MV-4-11 (cell line): Measurements from ENCODE around the gene AUNIP.
A peak's percentile ranks its signal among the peaks of the same experiment; 100 is the strongest.

Experiments used
- DNase-seq: peaks from one replicate; lab custom pipeline; 2025; lab: John Stamatoyannopoulos, UW

The AUNIP gene

DNA sequence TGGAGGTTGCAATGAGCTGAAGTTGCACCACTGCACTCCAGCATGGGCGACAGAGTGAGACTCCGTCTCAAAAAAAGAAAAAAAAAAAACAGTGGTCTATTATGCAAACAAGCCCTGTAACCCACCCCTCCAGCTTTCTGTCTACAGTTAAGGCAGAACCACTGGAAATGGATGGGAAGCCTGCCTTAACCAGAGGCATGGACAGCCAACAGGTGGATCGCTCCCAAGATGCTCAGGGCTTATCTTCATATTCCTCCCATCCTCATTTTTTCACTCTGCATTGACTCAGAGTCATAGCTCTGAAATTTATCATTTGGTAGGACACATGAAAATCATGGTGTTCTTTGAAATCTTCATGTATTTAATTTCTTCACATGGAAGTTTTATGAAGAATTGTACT, 30.8 kb downstream of the AUNIP start:
- DNase-seq = no peak

DNA sequence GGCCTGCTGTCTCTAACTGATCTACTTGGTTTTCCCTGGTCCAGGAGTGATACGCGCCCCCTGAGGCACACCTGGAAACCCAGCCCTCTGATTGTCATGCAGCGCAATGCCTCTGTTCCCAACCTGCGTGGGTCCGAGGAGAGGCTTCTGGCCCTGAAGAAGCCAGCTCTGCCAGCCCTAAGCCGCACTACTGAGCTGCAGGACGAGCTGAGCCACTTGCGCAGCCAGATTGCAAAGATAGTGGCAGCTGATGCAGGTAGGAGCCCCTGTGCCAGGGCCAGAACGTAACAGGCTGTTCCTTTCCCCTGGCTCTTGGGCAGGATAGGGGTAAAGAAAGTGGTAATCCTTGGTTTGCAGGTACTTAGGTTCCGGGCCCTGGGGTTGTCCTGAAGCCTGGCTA, 32.7 kb downstream of the AUNIP start:
- no peak for DNase-seq

DNA sequence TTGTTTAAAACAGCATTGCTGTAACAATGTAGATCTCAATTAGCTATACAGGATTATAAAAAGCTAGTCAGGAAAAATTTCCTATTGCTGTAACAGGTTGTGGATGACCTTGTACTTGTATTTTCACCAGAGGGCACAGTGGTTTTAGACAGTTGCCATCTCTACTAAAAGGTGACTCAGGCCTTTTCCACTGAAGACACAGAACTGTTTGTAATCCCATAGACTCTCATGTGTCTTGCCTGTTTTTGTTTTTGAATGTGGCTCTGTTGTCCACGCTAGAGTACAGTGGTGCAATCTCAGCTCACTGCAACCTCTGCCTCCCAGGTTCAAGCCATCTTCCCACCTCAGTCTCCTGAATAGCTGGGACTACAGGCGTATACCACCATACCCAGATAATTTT, 33.7 kb downstream of the AUNIP start:
- DNase-seq = no peak

DNA sequence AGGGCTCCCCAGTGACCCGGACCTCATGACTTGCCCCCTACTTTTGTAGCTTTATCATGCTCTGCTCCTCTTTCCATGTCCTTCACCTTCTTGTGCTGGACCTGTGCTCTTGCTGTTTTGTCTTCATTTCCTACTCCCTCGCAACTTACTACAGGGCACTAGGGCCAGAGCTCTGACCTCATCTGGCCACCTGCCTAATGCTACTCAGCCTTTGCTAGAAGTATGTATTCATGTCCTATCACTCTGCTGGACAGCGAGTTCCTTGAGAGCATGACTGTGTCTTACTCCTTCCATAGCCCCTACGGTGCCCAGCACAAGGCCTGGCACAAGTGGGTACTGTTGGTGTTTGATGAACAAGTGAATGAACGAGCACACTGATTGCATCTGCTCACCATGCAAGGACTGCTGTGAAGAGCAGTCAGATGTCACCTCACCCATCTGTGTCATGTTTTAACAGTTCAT, 37.6 kb downstream of the AUNIP start:
- no peak for DNase-seq

DNA sequence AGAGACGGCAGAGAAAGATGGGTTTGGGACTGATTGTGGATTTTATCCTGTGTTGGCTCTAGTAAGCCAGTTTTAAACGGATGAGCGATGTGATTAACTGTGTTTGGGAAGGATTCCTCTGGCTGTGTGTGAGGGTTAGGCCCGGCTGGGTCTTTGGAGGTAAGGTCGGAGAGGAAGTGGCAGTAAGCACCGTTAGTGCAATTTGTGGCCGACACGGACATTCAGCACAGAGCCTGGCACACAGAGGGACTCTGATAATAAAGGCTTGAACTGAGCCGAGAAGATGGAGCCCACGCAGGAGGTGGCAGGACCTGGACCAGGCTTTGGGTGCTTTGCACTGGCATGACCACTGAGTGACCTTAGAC, 38.2 kb downstream of the AUNIP start:
- no peak for DNase-seq

DNA sequence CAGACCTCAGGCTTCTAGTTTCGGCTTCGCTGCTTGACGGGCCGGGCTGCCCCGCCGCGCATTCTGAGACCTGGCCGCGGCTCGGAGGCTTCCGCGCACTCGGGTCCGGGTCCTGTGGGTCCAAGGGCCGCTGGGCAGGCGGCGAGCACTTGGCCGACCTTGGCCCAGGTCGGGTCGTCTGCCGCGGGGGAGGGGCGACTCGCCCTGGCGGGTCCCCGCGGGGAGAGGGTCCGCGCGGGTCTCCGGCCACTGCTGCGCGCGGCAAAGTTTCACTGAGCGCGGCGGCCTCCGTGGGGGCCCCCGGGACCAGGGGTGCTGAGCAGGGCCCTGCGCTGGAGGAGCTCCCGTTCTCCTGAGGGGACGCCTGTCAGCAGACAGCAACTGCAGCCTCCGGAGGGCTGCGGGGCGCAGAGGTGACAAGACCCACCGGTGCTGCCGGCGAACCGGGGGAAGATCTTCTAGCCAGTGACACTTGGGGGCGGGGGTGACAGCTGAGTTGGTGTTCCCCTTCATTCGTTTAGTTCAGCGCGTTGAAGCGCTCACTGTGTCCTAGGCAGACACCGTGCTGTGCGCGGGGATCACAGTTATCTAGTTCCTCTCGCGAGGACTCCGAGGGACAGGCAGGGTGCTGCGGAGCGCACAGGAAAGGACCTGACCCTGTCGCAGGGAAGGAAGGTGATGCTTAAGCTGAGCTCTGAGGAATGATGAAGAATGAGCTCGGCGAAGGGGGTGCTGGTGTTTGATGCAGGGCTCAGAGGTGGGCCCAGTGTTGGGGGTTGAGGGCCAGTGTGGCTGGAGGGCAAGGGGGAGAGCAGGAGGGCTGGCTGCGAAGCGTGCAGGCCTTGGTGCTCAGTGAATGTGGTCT, 38.8 kb downstream of the AUNIP start:
- DNase-seq = peak; percentile 66

DNA sequence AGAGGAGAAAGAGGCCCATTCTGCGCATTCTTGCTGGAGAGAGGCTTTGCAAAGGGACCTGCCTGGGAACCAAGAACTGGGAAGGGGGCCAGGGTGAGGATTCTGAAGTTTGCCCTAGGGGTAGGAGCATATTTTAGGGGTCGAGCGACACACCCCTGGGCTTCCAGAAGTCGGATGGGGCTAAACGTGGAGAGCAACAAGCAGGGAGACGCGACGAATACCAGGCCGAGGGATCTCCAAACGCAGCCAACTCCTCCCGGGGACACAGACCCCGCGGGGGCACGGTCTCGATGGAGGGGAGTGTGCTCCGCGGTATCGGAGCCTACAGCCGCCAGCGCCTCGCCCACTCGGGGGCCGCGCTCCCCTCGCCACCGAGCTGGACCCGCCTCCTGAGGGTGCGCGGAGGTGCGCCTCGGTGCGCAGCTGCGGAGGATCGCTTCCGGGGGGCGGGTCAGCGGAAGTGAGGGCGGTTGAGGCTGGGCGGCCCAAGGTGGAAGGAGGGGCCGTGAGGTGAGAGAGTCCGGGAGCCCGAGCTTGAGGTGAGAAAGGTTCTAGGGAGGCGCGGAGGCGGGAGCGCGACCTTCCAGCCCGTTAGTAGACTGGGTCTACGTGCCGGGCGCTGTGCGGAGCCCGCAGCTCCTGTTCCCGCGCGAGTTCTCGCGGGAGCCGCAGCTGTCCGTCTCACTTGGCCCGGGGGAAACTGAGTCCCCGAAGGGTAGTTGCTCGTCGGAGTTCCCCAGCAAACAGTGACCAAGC, 39.6 kb downstream of the AUNIP start, which contains the start of gene MTFR1L:
TSS of gene MTFR1L (plus strand) at position 464 of the 756 bp plus-strand sequence. CDS start 3,151 bp downstream, outside the sequence.
- DNase-seq = peak; percentile 57

DNA sequence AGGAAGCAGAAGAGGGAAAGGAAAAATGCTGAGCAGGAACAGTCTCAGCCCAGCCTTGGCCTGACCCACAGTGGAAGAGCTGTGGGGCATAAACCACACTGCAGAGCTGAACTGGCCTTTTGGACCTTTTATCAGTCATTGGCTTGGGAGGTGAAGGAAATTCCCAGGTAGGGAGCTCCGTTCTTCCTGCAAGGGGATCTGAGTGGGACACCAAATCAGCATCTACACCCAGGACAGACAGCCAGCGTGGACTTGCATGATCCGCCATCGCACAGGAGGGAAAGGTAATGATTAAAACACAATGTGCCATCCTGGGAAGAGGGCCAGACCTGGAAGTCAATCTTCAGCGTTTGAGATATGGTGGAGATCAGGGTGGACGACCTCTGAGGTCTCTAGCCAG, 40.7 kb downstream of the AUNIP start:
- no peak for DNase-seq

DNA sequence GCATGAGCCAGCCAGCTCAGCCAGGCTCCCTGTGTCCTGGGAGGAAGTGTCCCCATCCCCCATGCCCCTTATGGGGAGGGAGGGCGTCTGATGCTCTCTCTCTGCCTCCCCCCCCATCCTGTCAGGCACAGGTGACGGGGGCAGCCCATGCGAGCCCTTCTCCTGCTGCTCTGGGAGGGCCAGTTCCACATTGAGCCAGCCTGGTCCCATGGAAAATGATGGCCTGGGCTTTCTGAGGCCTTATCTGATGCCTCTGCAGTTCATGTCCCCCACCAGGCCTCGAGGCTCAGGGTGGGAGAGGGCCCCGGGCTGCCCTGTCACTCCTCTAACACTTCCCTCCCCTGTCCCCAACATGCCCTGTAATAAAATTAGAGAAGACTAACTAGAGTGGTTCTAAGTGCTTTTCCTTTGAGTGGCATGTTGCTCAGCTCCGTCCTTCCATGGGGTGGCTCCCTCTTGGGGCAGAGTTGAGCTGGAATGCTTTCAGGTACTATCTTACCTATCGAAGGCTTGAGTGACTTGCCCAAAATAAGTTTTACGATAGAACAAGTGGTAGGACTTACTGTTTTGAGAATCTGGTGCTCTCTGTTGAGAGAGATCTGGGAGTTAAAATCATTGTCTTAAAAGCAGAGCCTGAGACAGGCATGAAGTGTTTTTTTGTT, 41.3 kb downstream of the AUNIP start:
- DNase-seq = no peak

DNA sequence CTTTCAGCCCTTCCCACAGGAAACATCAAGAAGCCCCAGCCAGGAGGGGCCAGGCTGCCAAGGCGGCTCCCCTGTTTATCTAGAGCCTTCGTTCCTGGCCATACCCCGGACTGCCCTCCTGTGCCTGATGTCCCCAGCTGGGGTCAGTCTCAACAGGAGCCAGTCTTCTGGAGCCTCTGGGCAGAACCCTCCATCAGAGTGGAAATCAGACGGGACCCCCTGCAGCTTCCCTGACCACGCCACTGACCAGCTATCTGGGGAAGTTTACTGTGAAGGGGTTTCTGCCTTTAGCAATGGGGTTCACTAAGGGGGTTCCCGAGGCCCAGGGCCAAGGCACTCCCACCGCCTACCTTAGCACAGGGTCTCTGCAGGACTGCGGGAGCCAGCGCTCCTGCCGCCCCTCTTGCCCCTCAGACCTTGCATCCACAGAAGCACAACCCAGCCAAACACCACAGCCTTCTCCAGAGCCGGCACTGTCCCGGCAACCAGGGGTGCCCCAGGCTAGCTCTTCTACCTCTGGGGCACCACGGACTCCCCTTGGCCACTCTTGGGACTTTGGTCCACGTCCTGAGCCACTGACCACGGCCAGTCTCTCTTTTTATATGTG, 43.0 kb downstream of the AUNIP start:
- DNase-seq = no peak

DNA sequence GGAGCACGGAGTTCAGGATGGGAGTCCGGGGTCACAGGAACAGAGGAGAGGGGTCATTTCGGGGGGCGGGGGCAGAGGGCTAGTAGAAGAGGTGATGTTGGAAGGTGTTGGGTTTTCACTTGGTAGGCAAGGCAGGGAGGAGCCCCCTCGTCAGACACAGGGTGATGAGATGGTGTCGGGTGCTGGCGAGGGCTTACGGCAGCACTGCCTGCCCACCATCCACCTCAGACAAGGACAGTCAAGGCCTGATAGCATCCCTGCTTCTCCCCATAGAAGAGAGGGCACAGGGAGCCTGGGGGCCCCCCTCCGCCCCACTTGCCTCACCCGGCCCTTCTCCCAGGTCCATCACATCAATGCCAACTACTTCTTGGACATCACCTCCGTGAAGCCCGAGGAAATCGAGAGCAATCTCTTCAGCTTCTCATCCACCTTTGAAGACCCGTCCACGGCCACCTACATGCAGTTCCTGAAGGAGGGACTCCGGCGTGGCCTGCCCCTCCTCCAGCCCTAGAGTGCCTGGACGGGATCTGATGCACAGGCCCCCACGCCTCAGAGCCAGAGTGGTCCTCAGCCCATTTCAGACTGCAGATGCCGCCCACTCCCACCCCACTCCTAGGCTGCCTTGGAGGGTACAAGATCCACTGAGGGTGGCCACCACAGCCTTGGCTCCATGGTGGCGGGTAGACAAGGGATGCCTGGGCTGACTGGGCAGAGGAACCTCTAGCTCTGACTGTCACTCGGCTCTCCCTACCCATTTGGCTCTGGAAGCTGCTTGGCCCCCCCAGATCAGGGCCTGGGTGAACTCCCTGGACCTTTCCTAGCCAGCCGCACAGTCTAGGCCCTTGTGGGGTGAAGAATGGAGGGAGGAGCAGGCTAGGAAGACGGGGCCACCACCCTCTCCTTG, 43.8 kb downstream of the AUNIP start:
- DNase-seq = no peak

DNA sequence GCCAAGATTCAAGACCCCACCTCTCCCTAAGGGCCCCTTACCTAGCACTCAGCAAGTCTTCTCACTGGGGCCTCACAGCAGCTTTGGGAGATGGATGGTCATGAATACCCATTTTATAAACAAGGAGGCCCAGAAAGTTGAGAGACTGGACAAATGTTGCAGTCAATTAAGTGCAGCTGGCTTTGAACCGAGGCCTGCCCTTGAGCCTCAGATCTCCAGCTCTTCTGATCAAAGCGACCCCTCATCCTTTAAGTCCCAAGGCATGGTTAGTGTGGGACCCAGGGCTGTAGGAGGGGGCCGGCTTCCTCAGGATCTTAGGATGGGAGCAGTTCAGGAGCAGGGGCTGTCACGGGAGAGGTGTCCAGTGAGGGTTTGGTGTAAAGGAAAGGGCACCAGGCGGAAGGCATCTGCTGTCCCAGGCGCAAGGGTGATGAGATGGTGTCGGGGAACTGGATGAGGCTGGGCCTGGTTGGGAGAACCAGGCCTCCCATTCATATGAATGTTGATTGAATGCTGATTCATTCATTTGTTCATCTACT, 44.6 kb downstream of the AUNIP start:
- DNase-seq = no peak

DNA sequence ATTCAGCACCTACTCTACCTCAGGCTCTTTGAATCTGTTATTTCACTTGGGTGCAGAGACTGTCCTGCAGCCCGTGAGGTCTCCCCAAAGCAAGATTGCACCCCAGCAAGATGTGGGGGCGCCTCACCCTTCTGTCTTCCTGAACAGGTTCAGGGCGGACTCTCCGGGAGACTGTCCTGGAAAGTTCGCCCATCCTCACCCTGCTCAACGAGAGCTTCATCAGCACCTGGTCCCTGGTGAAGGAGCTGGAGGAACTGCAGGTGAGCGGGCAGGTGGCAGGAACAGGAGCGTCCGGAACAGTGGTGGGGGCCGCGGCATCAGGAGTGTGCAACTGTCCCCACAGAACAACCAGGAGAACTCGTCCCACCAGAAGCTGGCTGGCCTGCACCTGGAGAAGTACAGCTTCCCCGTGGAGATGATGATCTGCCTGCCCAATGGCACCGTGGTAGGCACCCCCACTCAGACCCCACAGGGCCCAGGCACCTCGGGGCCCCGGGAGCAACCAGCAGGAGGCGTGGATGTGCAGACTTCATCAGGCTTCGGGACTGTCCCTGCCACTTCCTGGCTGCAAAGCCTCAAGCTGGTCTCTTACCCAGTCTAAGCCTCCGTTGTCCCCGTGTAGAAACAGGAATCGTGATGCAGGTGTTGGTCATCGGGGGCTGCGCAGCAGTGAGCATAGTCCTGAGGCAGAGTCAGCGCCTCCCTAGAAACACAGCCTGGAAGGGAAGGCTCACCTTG, 45.4 kb downstream of the AUNIP start:
- DNase-seq = no peak

DNA sequence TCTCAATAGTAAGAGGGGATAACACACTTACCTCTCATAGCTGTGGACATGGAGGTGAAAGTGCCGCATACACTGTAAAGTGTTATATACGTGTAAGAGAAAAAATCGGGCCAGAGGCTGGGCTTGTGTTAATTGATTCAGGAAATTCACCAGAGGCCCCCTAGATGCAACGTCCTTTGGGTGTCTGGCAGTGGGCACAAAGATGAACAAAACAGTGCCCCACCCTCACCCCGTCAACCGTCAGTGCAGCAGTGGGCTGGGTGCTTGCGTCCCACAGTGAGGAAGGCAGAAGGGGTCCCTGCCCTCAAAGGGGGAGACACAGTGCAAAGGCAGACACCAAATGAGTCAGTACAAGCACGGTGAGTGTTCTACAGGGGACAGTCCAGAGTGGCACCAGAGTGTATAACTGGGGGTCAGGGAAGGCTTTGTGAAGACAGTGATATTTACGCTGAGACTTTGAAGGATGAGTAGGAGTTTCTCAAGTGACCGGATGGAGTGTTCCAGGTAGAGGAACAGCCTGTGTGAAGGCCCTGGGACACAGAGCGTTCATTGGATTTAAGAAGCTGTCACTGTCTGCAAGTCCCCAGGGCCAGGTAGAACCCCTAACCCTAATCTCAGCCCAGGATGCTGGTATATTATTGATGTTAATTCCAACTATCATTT, 46.1 kb downstream of the AUNIP start:
- no peak for DNase-seq

DNA sequence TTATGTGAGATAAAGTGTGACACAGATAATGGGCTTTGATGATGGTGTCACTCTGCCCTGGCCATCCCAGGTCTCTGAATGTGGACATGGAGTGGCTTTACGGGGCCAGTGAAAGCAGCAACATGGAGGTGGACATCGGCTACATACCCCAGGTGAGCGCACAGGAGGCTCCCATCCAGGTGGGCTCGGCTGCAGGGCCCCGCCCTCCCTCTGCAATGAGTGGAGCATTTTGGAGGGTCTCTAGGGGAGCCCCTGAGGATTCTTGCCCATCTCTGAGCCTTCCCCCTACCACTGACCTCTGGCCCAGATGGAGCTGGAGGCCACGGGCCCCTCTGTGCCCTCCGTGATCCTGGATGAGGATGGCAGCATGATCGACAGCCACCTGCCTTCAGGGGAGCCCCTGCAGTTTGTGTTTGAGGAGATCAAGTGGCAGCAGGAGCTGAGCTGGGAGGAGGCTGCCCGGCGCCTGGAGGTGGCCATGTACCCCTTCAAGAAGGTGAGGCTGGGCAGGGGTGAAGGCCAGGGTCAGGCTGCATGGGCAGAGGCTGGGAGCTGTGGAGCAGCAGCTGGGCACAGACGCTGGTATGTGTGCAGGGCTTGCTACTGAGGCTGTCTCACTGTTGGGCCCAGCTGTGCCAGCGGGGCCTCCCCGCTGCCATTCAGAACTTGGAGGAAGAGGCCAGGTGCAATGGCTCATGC, 47.7 kb downstream of the AUNIP start:
- no peak for DNase-seq

DNA sequence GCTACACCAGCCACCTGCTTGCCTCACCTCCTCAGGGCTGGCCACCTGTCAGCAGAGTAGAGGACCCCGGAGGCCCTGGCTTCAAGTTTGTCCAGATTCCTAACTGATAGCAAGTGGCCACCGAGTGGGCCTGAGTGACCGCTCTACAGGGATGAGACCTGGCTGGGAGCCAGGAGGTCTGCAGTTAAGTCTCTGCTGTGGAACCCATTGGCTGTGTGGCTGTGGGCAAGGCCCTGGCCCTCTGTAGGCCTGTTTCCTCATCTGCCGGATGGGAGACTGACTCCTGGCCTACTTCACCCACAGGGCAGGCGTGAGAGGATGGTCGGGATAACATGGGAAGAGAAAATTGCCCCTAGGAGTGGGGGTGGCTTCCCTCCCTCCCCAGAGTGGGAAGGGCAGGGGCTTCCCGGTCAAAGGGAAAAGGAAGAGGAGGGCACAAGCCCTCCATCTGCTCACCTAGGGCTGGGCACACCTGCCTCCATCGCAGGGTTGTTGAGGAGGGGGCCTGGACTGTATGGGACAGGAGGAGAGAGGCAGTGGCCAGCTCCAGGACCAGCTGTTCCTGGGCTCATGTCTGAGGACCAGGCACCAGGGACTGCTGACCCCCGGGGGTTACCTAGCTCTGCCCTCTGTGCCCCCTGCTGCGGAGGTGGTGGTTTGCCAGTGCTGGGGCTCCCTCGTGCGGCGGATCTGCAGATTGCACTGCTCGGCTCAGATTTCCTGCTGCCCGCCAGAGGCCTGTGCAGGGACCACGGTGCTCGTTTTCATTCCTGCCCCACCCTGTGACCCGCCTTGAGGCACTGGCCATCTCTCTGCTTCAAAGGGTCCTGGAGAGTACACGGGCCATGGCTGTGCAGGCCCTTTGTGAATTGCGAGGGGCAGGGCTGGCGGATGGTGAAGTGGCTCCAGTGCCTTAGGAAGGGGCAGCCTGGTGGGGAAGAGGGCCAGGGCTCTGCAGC, 48.6 kb downstream of the AUNIP start:
- DNase-seq = peak; percentile 24

DNA sequence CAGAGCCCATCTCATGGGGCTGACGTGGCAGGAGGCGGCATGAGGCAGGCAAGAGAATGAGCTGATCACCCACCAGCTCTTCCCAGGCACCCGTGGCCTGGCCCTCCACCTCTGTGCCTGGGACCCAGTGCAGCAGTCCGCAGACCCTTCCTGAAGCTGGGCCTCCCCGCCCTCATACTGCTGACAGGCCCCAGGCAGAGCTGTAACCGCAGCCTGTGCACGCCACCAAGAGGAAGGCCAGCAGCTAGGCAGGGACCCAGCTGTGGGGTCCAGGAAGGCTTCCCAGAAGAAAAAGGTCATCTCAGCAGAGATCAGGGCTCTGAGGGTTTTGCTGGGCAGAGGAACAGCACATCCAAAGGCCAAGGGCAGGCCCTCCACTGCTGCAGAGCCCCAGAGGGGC, 49.3 kb downstream of the AUNIP start:
- no peak for DNase-seq
